ENCODE measurements around the gene CDH16.
"Not testable (repeated sequence)": the region's sequence is repeated elsewhere in the genome, so short reads cannot be mapped to it uniquely, and the experiment has no call there.

CDH16 gene

DNA sequence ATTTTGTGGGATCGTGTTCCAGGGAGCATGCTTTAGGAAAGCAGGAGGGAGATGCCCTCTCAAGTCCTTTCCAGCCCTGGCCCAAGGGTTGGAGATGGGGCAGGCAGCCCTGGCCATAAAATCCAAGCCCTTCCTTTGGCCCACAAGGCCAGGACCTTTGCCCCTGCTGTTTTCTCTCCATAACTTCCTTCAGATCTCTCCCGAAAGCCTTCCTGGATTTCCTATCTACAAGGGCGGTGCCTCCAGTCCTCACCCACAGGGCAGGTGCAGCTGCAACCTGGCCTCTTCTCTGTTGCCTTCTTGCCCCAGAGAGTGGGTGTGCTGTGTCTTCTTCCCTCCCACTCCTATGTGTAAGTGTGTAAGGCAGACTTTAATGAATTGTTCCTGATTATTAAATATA lies 46.8 kb downstream of the CDH16 start:
- no peak for DNase-seq (ENCODE audit: low read depth)

DNA sequence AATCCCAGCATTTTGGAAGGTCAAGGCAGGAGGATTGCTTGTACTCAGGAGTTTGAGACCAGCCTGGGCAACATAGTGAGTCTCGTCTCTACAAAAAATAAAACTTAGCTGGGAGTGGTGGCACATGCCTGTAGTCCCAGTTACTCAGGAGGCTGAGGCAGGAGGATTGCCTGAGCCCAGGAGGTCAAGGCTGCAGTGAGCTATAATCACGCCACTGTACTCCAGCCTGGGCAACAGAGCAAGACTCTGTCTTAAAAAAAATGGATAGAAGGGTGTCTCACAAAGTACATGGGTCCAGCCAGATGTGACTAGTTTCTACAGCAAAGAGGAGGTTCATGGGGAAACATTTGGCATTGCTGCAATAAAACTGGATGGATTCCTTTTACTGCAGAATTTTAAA lies 47.3 kb downstream of the CDH16 start:
- not testable (repeated sequence) for DNase-seq (ENCODE audit: low read depth)

DNA sequence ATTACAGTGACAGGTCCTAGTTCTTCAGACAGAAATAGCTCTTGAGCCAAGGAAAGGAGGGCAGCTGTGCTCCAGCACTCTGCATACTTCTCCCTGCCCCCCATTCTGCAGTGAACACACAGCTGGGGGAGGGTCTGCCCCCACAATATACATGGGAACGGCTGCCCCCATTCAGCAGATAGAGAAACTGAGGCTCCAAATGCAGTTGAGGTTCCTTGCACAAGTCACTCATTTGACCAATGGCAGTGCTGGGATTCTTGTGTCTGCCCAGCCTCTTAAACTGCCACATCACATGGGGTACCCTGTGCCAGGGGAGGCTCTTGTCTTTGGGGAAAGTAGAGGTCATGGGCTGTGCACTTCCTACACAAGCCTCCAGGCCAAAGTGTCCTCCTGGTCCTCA lies 49.3 kb downstream of the CDH16 start:
- no peak for DNase-seq (ENCODE audit: low read depth)

DNA sequence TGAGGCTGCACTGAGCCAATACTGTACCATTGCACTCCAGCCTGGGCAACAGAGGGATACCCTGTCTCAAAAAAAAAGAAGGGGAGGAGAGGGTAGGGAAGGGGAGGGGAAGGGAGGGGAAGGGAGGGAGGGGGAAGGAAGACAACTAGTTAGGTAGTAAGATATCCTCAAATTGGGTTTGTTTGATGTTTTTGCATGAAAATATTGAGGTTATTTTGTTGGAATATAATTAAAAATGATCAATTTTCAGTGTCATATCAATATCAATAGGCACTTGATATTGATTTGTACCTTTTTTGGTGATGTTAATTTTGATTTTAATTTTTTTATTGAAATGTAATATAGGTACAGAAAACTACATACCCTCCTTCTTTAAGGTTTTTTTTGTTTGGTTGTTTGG lies 55.0 kb downstream of the CDH16 start:
- DNase-seq (ENCODE audit: low read depth) = no peak

DNA sequence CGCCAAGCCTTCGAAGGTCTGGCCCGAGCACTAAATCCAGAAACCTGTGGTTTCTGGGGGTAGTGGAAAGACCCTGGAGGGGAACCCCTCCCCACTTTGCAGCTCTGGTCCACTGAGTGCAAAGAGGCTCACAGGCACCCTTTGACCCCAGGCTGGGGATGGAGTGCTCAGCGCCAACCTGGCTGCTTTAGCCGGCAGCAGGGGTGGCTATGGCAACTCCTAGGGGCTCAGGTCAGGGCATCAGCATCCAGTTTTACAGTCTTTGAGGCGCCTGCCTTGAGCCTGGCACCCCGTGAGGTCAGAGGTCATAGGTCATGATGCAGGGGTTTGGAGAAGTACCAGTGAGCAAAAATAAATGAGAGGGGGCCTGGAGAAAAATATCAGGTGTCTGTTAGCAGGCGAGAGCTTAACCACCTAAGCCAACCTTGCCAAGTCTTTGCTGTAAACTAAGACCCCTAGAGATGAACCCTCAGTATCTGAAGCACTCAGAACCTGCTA lies 56.6 kb downstream of the CDH16 start:
- DNase-seq (ENCODE audit: low read depth) = no peak

DNA sequence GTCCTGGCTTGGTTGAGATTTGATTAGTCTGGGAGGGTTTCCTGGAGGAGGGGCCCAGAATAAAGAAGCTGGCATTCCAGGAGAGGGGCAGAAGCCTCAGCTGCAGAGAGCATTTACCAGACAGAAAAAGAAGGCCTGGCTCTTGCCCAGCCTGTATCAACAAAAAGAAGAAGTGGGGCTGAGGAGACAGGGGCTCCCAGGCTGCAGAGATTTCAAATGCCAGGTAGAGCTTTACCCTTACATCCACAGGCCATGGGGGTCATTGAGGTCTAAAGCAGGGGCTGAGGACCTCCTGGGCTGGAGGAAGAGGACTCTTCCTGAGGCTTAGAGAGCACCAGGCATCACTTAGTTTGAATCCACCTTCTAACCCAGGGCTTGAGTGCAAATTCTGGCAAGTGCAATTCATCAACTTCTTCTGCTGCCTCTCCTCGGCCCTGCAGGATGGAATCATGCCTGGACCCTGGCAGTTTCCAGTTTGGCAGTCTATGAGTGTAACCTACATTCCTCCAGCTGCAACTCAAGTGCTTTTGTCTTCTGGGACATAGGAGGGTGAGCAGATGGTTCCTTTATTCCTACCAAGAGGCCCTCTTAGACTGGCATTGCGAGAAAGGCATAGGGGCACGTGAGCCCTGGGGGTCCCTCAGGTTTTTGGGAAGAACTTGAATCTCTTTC lies 59.2 kb downstream of the CDH16 start:
- DNase-seq (ENCODE audit: low read depth) = no peak

DNA sequence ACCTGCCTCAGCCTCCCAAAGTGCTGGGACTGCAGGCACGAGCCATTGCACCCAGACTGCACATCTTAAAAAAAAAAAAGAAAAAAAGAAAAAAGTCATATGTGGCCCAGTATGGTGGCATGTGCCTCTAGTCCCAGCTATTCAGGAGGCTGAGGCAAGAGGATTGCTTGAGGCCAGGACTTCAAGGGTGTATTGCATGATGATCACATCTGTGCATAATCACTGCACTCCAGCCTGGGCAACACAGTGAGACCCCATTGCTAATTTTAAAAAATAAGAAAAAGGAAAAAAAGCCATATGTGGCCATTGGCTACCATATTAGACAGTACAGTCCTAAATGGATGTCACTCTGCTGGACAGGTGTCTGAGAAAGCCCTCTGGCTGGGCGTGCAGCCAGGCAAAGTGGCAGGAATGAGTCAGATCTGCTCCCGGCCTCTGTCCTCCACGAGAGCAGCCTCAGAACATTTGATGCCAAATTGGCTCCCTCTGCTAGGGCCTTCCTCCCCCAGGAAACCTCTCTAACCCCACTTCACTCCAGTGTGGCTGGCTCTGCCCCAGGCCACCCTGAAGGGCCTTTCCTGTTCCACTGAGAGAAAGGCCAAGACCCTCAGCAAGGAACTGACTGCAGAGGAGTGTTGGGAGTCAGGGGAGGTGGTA lies 59.8 kb downstream of the CDH16 start:
- DNase-seq (ENCODE audit: low read depth) = no peak

Measured in activated T-helper 1 cell treated with Interleukin-2 at 50 U/mL for 16 hours (primary cell).